K562 (cell line): ENCODE data around the gene EFNA5.

Source experiments
- CBX2 ChIP-seq: fragments of 200-600 bp; sonication (generic); IDR thresholded peaks from one replicate; pipeline ENCODE4 v1.6.1; 2012; ENCODE audit warnings: mild to moderate bottlenecking, low read length, inconsistent platforms; ENCODE audit not compliant: insufficient read depth, poor library complexity, severe bottlenecking
- CREM ChIP-seq: IDR thresholded peaks from 2 replicates; pipeline ENCODE4 v1.6.1; 2014; ENCODE audit warnings: antibody characterized with exemption, low read depth
- ESRRA ChIP-seq: fragments of 450-650 bp; IDR thresholded peaks from 2 replicates; pipeline ENCODE4 v1.6.1; 2014; ENCODE audit warnings: low read depth, mild to moderate bottlenecking, moderate library complexity, borderline replicate concordance
- NCOA2 ChIP-seq, 2 experiments: fragments of 450-650 bp; IDR thresholded peaks; 2 replicates each; pipeline ENCODE4 v1.6.1; 2018; ENCODE audit warnings: mild to moderate bottlenecking in 2 of 2, moderate library complexity in 1 of 2; ENCODE audit not compliant: partially characterized antibody in 2 of 2
- SPI1 ChIP-seq: IDR thresholded peaks from 2 replicates; pipeline ENCODE4 v1.6.1; 2011; ENCODE audit warnings: low read depth, low read length, control low read depth, borderline replicate concordance
- TBP ChIP-seq: optimal IDR thresholded peaks from 2 replicates; pipeline ENCODE3; 2011; ENCODE audit warnings: low read depth, low read length, improper control_type of control experiment
- TSC22D4 ChIP-seq: fragments of 450-650 bp; IDR thresholded peaks from 2 replicates; pipeline ENCODE4 v1.6.1; 2016; ENCODE audit warnings: missing genetic modification characterization, missing biosample characterization, control low read depth

DNA sequence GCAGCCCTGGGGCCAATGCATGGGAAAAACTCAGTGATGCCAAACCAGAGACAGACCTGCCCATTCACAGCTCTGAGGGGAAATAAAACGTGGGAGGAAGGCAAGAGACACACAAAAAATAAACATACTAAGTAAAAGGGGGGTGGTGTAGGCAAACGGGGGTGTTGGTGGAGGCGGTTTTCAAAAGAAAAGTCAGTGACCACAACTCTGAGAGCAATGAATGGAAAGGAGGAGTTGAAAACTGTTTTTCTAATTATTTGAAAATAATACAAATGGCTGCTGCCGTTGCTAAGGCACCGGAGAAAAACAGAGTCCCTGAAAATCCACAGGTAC is 293.5 kb downstream of the EFNA5 start:
- TF ChIP-seq SPI1 (no peak), ESRRA (no peak), TBP (no peak), TSC22D4 (no peak), CREM (no peak), NCOA2 (IDR thresholded peaks at IDR 0.05; ENCODE audit: partially characterized antibody in 2 of 2) (no peak), CBX2 (no peak)
